Activated T-cell treated with anti-CD3 and anti-CD28 coated beads for 4 hours (primary cell): ENCODE results near the gene PRUNE2.

ENCODE experiments used
- DNase-seq: peaks from one replicate; pipeline ENCODE4 v3.0.0-alpha.2; 2020

The PRUNE2 gene

GRCh38 chr9:76725885-76726284 is 180.0 kb downstream of the PRUNE2 start:
- no peak for DNase-seq

- DNase-seq, result no peak
These were observed 180.8 kb downstream of the PRUNE2 start for GRCh38 chr9:76725011-76725546.

GRCh38 chr9:76720245-76720644 is 185.7 kb downstream of the PRUNE2 start:
- DNase-seq, result no peak

- no peak for DNase-seq
These were observed 187.7 kb downstream of the PRUNE2 start for GRCh38 chr9:76718166-76718565.

- DNase-seq, result no peak
These were observed 188.3 kb downstream of the PRUNE2 start for GRCh38 chr9:76717613-76718012.

GRCh38 chr9:76717176-76717575 is 188.7 kb downstream of the PRUNE2 start:
- DNase-seq, result no peak

- DNase-seq, result no peak
These were observed 189.7 kb downstream of the PRUNE2 start for GRCh38 chr9:76716085-76716672.

GRCh38 chr9:76713381-76713780 is 192.5 kb downstream of the PRUNE2 start:
- no peak for DNase-seq

GRCh38 chr9:76709020-76709419 is 196.9 kb downstream of the PRUNE2 start:
- no peak for DNase-seq

- no peak for DNase-seq
These were observed 198.4 kb downstream of the PRUNE2 start for GRCh38 chr9:76707510-76707909.

- DNase-seq, result no peak
These were observed 201.2 kb downstream of the PRUNE2 start for GRCh38 chr9:76704593-76705204.

GRCh38 chr9:76703270-76703669 is 202.6 kb downstream of the PRUNE2 start:
- DNase-seq, result no peak

- DNase-seq, result no peak
These were observed 204.4 kb downstream of the PRUNE2 start for GRCh38 chr9:76701441-76702039.

GRCh38 chr9:76700916-76701315 is 205.0 kb downstream of the PRUNE2 start:
- no peak for DNase-seq

- no peak for DNase-seq
These were observed 205.9 kb downstream of the PRUNE2 start for GRCh38 chr9:76699971-76700370.

GRCh38 chr9:76697554-76697953 is 208.4 kb downstream of the PRUNE2 start:
- DNase-seq, result no peak

GRCh38 chr9:76697081-76697480 is 208.8 kb downstream of the PRUNE2 start:
- DNase-seq, result no peak

- DNase-seq, result no peak
These were observed 212.0 kb downstream of the PRUNE2 start for GRCh38 chr9:76693912-76694311.

GRCh38 chr9:76692458-76693129 is 213.3 kb downstream of the PRUNE2 start:
- DNase-seq, result no peak

- no peak for DNase-seq
These were observed 214.2 kb downstream of the PRUNE2 start for GRCh38 chr9:76691517-76692313.

GRCh38 chr9:76690973-76691370 is 214.9 kb downstream of the PRUNE2 start:
- DNase-seq, result no peak

GRCh38 chr9:76690246-76690972 is 215.5 kb downstream of the PRUNE2 start:
- no peak for DNase-seq
